Measurements from ENCODE around the gene DPY19L3.

The DPY19L3 gene

DNA sequence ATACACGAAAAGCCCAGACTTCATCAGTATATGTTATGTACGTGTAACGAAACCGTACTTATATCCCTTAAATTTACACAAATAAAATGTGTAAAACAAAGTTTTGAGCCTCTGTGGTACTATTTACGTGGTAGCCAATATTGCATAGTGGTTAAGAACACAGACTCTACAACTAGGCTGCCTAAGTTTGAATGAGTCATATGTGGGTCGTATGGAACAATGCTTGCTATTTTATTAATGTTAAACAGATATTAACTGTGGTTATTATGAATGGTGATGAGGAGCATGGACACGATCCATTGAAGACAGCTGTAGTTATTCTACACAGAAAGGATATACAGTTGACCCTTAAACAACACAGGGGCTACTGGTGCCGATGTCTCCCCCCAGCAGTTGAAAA is 42.5 kb downstream of the DPY19L3 start:
- no peak overlapping the region for H3K27ac ChIP-seq
- no peak for TF ChIP-seq CTCF (conservative IDR thresholded peaks at IDR 0.05)

DNA sequence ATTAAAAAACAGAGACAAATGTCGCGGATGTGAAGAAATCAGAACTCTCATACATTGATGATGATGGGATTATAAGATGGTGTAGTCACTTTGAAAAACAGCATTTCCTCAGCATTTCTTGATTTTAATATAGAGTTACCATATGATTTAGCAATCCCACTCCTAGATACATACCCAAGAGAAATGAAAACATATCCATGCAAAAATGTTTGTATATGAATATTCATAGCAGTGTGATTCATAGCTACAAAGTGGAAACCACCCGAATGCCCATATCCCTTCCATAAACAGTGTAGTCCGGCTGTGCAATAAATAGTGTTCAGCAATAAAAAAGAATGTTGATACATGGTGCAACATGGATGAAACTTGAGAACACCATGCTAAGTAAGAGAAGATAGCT is 44.6 kb downstream of the DPY19L3 start:
- TF ChIP-seq CTCF (conservative IDR thresholded peaks at IDR 0.05): no peak
- no peak overlapping the region for H3K27ac ChIP-seq

GRCh38 chr19:32453736-32454135 is 48.2 kb downstream of the DPY19L3 start:
- no peak for TF ChIP-seq CTCF (conservative IDR thresholded peaks at IDR 0.05)
- no peak overlapping the region for H3K27ac ChIP-seq

DNA sequence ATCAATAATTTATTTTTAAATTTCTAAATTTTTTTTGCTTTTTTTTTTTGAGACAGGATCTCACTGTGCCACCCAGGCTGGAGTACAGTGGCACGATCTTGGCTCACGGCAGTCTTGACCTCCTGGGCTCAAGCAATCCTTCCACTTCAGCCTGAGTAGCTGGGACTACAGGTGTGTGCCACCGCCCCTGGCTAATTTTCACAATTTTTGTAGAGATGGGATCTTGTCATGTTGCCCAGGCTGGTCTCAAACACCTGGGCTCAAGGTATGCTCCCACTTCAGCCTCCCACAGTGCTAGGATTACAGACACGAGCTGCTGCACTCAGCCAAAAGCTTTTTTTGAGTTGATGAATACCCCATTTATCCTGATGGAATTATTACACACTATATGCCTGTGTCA is 50.8 kb downstream of the DPY19L3 start:
- H3K27ac ChIP-seq: no peak overlapping the region
- no peak for TF ChIP-seq CTCF (conservative IDR thresholded peaks at IDR 0.05)

DNA sequence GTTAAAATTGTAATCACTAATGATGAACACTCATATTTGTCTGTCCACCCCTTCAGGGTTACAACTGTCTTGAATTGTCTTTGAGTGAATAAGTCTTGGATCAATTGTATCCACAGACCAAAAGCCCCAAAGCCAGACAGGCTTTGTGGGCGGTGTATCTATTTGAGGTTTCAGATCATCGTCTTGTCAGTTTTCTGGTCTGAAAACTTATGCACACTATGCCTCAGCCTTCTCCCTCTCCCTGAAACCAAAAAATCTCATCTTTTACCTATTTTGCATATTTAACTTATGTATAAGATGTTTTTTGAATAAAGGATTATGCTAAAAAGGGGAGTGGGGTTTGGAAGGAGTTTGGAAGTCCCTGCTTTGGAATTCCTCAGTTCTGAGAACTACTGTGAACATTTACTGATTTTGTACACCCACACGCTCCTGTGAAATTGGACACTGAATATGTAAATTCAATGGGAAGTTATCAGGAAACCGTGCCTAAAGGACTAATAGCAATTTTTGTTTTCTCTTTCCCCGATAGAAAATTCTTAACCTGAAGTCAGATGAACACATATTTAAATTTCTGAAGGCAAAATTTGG is 52.1 kb downstream of the DPY19L3 start:
- TF ChIP-seq CTCF (conservative IDR thresholded peaks at IDR 0.05): no peak
- H3K27ac ChIP-seq: no peak overlapping the region

GRCh38 chr19:32458500-32459123 is 53.0 kb downstream of the DPY19L3 start:
- H3K27ac ChIP-seq: no peak overlapping the region
- TF ChIP-seq CTCF (conservative IDR thresholded peaks at IDR 0.05): no peak

DNA sequence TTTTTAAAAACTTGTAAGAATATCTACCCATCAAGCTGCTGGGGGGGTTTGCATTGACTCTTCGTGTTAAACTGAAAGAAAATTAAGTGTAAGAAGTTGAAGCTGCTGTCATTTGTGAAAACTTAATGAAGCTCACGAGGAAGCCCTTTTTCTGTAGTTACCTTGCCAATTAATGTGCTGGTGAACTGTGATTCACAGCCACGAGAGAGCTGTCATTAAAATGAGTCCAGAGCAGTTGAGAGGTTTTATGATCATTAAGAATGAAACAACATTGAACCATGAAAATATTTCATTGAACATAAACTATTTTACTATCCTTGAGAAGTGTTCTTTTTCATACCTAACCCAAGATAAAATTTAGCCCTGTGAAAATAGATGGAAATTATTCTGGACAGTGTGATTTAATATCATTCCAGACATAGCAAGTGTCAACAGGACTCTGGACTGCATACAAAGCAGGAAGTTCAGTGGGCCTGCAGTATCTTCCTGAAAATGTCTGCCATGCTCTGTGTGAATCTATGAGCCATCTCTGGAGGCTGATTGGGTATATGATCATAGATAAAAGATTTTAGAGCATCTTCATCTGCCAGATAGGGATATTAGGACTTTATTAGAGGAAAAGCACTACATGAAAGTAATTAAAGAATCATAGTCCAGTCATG is 53.8 kb downstream of the DPY19L3 start:
- TF ChIP-seq CTCF (conservative IDR thresholded peaks at IDR 0.05): no peak
- H3K27ac ChIP-seq: no peak overlapping the region

Measured in VCaP (cell line).